Measurements from ENCODE around the gene YPEL1. TPM values are rescaled to one million over a fixed set of nuclear protein-coding genes. Genes with fewer than 3 reads are reported as not detected.

The YPEL1 gene
- total and polyA plus RNA-seq, 12 donors: 0.84 to 19.4 (median 3.0) TPM

GRCh38 chr22:21701384-21701971, 34.1 kb downstream of the YPEL1 start:
- WGBS, 4 donors: 86 to 92% (median 89%) methylated on average over 7 of the region's 7 CpGs
- H3K36me3 ChIP-seq (replicated peaks in 1 of 2): peaks cover 0 to 13% of the 10 kb centered on the region in 2 donors
- H3K4me1 ChIP-seq (replicated peaks in 1 of 2): peaks cover 0 to 7% of the 10 kb centered on the region in 2 donors
- TF ChIP-seq POLR2A (IDR thresholded peaks at IDR 0.05) (no peak), CTCF (IDR thresholded peaks at IDR 0.05) (no peak)
- H3K27me3 ChIP-seq: no peaks in the 10 kb centered on the region
- H3K4me3 ChIP-seq: no peak overlapping the region
- intact Hi-C loops (cut with DNase I): no loop called here
- DNase-seq: no peak
- no peaks in the 10 kb centered on the region for H3K9me3 ChIP-seq (replicated peaks in 1 of 3)
- H3K27ac ChIP-seq: no peak overlapping the region

GRCh38 chr22:21700822-21701221, 34.8 kb downstream of the YPEL1 start:
- Histone ChIP-seq H3K36me3 (replicated peaks in 1 of 2) (peaks cover 0 to 18% of the 10 kb centered on the region in 2 donors), H3K27ac (no peak overlapping the region), H3K4me3 (no peak overlapping the region), H3K27me3 (no peaks in the 10 kb centered on the region), H3K9me3 (replicated peaks in 1 of 3) (no peaks in the 10 kb centered on the region), H3K4me1 (replicated peaks in 1 of 2) (peaks cover 0 to 7% of the 10 kb centered on the region in 2 donors)
- TF ChIP-seq CTCF (IDR thresholded peaks at IDR 0.05): no peak
- no peak for TF ChIP-seq POLR2A (IDR thresholded peaks at IDR 0.05)
- 93 to 96% (median 94%) methylated on average over 6 of the region's 6 CpGs for WGBS, 4 donors
- intact Hi-C loops (cut with DNase I): no loop called here
- no peak for DNase-seq

- TF ChIP-seq CTCF (IDR thresholded peaks at IDR 0.05): no peak
- TF ChIP-seq POLR2A (IDR thresholded peaks at IDR 0.05): no peak
- H3K9me3 ChIP-seq (replicated peaks in 1 of 3): no peaks in the 10 kb centered on the region
- whole genome bisulfite sequencing, 4 donors: 92 to 95% (median 93%) methylated on average over 3 of the region's 3 CpGs
- peaks cover 0 to 30% of the 10 kb centered on the region in 2 donors for H3K36me3 ChIP-seq (replicated peaks in 1 of 2)
- no peak for DNase-seq
- intact Hi-C loops (cut with DNase I): no loop called here
- H3K4me3 ChIP-seq: no peak overlapping the region
- no peaks in the 10 kb centered on the region for H3K27me3 ChIP-seq
- no peak overlapping the region for H3K27ac ChIP-seq
- peaks cover 0 to 7% of the 10 kb centered on the region in 2 donors for H3K4me1 ChIP-seq (replicated peaks in 1 of 2)
Measured at GRCh38 chr22:21699643-21700042, 36.0 kb downstream of the YPEL1 start.

- H3K27me3 ChIP-seq: no peaks in the 10 kb centered on the region
- H3K4me3 ChIP-seq: no peak overlapping the region
- TF ChIP-seq CTCF (IDR thresholded peaks at IDR 0.05): no peak
- no peak for TF ChIP-seq POLR2A (IDR thresholded peaks at IDR 0.05)
- peak overlapping the region in 1 of 5 donors; percentile 64 for H3K27ac ChIP-seq
- H3K36me3 ChIP-seq (replicated peaks in 1 of 2): peaks cover 0 to 40% of the 10 kb centered on the region in 2 donors
- H3K4me1 ChIP-seq (replicated peaks in 1 of 2): peaks cover 0 to 7% of the 10 kb centered on the region in 2 donors
- 76 to 85% (median 82%) methylated on average over 13 to 22 of the region's 22 CpGs for WGBS, 4 donors
- intact Hi-C loops (cut with DNase I): no loop called here
- DNase-seq: peak in 6 of 7 donors; percentile 25 to 70 (median 50)
- no peaks in the 10 kb centered on the region for H3K9me3 ChIP-seq (replicated peaks in 1 of 3)
Measured at GRCh38 chr22:21698430-21699329, 36.9 kb downstream of the YPEL1 start.
